HL-60 (cell line): Measurements from ENCODE around the gene ZBTB46.

Source experiments
- CTCF ChIP-seq: IDR thresholded peaks from one replicate; pipeline ENCODE4 v1.5.1; 2011; ENCODE audit warnings: low read length, control low read depth, inconsistent platforms; ENCODE audit not compliant: insufficient read depth
- GABPA ChIP-seq: IDR thresholded peaks from 2 replicates; pipeline ENCODE4 v1.6.1; 2012; ENCODE audit warnings: low read depth
- POLR2AphosphoS5 ChIP-seq: IDR thresholded peaks from 2 replicates; pipeline ENCODE4 v1.6.1; 2012; ENCODE audit warnings: low read depth
- SPI1 ChIP-seq: IDR thresholded peaks from 2 replicates; pipeline ENCODE4 v1.6.1; 2012; ENCODE audit warnings: low read depth, mild to moderate bottlenecking, borderline replicate concordance

- no peak for TF ChIP-seq POLR2AphosphoS5
- no peak for TF ChIP-seq CTCF
- no peak for TF ChIP-seq SPI1
- no peak for TF ChIP-seq GABPA
Observed at GRCh38 chr20:63778034-63778752, 52.9 kb downstream of the ZBTB46 start.
